ENCODE data around the gene PSMB5.

DNA sequence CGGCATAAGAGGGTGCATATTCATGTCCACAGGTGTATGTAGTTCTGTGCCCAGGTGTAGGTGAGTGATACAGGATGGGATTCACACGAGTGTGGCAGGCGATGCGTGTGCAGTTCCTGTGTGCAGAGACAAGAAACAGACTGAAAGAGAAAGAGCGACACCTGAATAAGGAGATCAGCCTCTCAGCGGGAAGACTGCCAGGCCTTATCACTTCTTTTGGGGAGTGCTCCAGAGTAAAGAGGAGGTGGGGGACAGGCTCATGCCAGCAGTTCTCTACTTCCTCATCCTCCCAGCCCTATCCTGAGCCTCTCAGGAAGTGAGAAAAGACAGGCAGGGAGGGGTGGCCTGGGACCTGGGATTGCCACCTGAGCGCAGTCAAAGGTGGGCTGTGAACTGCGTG is 10.1 kb upstream of the PSMB5 start:
- TF ChIP-seq, protein P1, sequence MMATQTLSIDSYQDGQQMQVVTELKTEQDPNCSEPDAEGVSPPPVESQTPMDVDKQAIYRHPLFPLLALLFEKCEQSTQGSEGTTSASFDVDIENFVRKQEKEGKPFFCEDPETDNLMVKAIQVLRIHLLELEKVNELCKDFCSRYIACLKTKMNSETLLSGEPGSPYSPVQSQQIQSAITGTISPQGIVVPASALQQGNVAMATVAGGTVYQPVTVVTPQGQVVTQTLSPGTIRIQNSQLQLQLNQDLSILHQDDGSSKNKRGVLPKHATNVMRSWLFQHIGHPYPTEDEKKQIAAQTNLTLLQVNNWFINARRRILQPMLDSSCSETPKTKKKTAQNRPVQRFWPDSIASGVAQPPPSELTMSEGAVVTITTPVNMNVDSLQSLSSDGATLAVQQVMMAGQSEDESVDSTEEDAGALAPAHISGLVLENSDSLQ (IDR thresholded peaks at IDR 0.05): no peak
- TF ChIP-seq L3MBTL2 (conservative IDR thresholded peaks at IDR 0.05) (no peak), FOXM1 (IDR thresholded peaks at IDR 0.05; ENCODE audit: borderline replicate concordance) (no peak), FOXK2 (IDR thresholded peaks at IDR 0.05) (no peak), SP1 (IDR thresholded peaks at IDR 0.05) (no peak), BHLHE40 (IDR thresholded peaks at IDR 0.05; ENCODE audit: borderline replicate concordance) (no peak), ELF4 (IDR thresholded peaks at IDR 0.05) (no peak), SUZ12 (IDR thresholded peaks at IDR 0.05) (no peak), TARDBP (IDR thresholded peaks at IDR 0.05) (no peak), HDGF (IDR thresholded peaks at IDR 0.05; ENCODE audit: borderline replicate concordance) (no peak), NFRKB (IDR thresholded peaks at IDR 0.05) (no peak), ZNF384 (IDR thresholded peaks at IDR 0.05) (no peak), FOXA1 (IDR thresholded peaks at IDR 0.05) (no peak), ARNT (IDR thresholded peaks at IDR 0.05) (no peak)
